ENCODE results near the gene ANGPTL4.
A peak's percentile ranks its signal among the peaks of the same experiment; 100 is the strongest.
"Not testable (repeated sequence)": the region's sequence is repeated elsewhere in the genome, so short reads cannot be mapped to it uniquely, and the experiment has no call there.

ANGPTL4 gene

DNA sequence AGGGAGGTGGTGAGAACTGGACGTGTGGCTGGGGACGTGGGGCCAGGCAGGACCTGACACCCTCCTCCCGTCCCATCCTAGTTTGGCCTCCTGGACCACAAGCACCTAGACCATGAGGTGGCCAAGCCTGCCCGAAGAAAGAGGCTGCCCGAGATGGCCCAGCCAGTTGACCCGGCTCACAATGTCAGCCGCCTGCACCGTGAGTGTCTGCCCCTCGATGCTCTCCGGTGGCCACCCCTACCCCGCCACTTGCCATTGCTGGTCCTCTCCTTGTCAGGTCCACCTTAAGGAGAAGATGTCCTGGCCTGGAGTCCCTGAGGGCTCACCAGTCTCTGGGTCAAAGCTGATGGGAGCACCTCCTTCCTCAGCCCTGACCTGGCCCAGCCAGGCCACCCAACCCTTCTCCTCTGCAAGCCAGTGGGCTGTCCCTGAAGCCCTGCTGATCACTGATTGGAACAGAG lies 2.2 kb downstream of the ANGPTL4 start:
- no peak for DNase-seq

DNA sequence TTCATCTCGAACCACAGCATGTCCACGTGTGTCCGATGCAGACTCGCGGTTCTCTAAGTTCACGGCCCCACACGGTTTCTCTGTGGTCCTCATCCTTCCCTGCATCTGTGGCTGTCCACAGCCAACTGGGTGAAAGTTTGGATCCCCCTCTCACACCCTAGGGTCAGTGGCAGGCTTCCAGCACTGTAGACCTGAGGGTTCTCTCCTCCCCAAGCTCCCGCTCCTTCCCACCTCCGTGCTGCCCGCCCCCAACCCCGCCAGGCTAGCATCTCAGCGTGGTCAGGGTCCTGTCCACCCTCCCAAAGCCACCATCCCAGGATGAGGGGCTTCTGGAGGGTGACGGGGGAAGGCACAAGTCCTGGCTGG lies 3.0 kb downstream of the ANGPTL4 start:
- no peak for DNase-seq

- DNase-seq, result peak; percentile 86
Measured at GRCh38 chr19:8367327-8368001, 3.5 kb downstream of the ANGPTL4 start.

DNA sequence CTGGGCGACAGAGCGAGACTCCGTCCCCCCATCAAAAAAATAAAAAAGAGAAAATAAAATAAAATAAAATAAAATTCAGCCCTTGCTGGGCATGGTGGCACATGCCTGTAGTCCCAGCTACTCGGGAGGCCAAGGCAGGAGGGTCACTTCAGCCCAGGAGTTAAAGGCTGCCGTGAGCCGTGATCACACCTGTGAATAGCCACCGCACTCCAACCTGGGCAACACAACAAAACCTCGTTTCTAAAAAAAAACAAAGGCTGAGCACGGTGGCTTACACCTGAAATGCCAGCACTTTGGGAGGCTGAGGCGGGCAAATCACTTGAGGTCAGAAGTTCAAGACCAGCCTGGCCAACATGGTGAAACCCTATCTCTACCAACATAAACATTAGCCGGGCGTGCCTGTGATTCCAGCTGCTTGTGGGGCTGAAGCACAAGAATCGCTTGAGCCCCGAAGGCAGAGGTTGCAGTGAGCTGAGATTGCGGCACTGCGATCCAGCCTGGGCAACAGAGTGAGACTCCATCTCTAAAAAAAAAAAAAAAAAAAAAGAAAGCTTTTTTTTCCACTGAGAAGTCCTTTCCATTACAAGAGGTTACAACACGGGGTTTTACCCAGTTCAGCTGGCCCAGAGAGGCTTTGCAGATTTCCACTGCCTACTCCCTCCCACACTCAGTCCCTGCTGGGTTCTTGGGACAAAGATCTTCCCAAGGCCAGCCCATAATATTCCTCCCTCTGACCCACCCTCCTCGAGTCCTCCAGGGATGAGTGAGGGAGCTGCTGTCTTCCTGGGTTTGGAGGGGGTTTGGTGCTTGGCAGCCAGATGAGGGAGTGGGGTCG lies 6.4 kb downstream of the ANGPTL4 start:
- DNase-seq, result no peak

- no peak for DNase-seq
Measured at GRCh38 chr19:8371011-8371804, 7.3 kb downstream of the ANGPTL4 start.

DNA sequence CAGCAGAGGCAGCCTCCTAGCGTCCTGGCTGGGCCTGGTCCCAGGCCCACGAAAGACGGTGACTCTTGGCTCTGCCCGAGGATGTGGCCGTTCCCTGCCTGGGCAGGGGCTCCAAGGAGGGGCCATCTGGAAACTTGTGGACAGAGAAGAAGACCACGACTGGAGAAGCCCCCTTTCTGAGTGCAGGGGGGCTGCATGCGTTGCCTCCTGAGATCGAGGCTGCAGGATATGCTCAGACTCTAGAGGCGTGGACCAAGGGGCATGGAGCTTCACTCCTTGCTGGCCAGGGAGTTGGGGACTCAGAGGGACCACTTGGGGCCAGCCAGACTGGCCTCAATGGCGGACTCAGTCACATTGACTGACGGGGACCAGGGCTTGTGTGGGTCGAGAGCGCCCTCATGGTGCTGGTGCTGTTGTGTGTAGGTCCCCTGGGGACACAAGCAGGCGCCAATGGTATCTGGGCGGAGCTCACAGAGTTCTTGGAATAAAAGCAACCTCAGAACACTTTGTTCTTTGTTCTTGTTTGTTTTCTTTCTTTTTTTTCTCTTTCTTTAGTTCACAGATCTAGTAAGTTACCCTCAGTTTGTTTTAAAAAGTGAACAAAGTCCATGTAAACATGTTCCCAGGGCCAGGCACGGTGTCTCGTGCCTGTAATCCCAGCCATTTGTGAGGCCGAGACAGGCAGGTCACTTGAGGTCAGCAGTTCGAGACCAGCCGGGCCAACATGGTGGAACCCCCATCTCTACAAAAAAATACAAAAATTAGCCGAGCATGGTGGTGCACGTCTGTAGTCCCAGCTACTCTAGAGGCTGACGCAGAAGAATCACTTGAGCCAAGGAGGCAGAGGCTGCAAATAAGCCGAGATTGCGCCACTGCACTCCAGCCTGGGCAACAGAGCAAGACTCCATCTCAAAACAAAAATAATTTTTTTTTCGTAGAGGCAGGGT lies 10.2 kb downstream of the ANGPTL4 start:
- no peak for DNase-seq

DNA sequence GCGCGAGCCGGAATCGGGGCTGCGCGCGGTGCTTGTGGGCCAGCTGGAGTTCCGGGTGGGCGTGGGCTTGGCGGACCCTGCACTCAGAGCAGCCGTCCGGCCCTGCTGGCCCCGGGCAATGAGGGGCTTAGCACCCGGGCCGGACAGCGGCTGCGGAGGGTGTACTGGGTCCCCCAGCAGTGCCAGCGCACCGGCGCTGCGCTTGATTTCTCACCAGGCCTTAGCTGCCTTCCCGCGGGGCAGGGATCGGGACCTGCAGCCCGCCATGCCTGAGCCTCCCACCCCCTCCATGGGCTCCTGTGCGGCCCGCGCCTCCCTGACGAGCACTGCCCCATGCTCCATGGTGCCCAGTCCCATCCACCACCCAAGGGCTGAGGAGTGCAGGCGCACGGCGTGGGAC lies 11.8 kb downstream of the ANGPTL4 start:
- DNase-seq, result not testable (repeated sequence)

GRCh38 chr19:8376373-8376974 lies 12.5 kb downstream of the ANGPTL4 start:
- not testable (repeated sequence) for DNase-seq

DNA sequence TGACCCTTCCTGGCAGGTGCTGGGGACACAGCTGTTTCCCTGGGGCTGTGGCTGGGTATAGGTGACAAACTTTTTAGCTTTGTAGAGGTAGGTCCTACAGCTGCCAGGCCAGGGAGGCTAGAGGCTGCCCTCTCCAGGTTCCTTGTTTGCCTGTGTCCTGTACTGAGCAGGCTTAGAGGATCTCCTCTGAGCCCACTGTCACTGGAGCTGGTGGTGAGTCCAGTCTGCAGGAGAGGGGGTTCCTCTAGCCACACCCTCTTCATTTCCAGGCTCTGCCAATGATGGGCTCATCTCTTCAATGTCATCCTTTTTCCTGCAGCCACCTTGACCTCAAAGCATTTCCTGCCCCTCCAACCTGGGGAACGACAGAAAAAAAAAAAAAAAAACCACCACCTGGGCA lies 13.6 kb downstream of the ANGPTL4 start:
- no peak for DNase-seq

GRCh38 chr19:8379156-8379891 lies 15.4 kb downstream of the ANGPTL4 start:
- DNase-seq, result not testable (repeated sequence)

- not testable (repeated sequence) for DNase-seq
Measured at GRCh38 chr19:8384569-8384968, 20.6 kb downstream of the ANGPTL4 start.

GRCh38 chr19:8385103-8385502 lies 21.1 kb downstream of the ANGPTL4 start:
- not testable (repeated sequence) for DNase-seq

GRCh38 chr19:8385566-8385965 lies 21.6 kb downstream of the ANGPTL4 start:
- not testable (repeated sequence) for DNase-seq

- not testable (repeated sequence) for DNase-seq
Measured at GRCh38 chr19:8386419-8386818, 22.5 kb downstream of the ANGPTL4 start.

DNA sequence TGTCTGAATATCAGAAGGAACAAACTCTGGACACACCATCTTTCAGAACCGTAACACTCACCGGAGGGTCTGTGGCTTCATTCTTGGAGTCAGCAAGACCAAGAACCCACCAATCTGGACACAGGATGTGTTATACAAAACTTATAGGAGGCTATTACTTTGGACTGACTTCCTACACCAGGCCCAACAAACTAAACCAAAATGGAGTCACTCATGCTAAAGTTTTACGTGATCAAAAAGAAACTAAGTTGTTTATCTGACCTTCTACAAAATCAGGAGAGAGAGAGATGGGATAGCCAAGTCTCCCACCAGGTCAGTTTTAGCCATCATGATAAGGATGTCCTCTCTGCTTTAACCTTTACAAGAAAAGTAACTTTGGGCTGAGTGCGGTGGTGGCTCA lies 23.0 kb downstream of the ANGPTL4 start:
- no peak for DNase-seq

- no peak for DNase-seq
Measured at GRCh38 chr19:8387688-8388611, 24.0 kb downstream of the ANGPTL4 start.

DNA sequence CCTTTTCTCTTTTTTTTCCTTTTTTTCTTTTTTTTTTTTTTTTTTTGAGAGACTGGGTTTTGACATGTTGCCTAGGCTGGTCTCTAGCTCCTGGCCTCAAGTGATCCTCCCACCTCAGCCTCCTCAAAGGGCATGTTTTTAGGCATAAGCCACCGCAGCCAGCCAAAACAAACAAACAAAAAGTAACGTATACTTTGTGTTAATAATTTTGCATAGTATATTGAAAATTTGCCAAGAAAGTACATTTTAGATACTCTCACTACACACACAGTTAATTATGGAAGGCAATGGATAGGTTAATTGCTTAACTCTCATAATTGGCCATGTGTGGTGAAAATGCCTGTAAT lies 24.6 kb downstream of the ANGPTL4 start:
- no peak for DNase-seq

- peak; percentile 99 for DNase-seq
Measured at GRCh38 chr19:8389891-8390616, 26.1 kb downstream of the ANGPTL4 start, which contains the start of gene RAB11B. Gene RAB11B, plus strand, starts transcription at chr19:8390360. Its CDS starts 57 bp downstream, at chr19:8390417.

GRCh38 chr19:8390617-8390981 lies 26.6 kb downstream of the ANGPTL4 start:
- peak; percentile 73 for DNase-seq

Data from amniotic stem cell (primary cell).